HG02884 (cell line): Measurements from ENCODE around the gene ELOB.

Source experiments
- ATAC-seq: cut with Tn5 transposase; IDR thresholded peaks from one replicate; pipeline ENCODE4 v1.9.1; 2021; ENCODE audit warnings: mild to moderate bottlenecking, moderate library complexity; ENCODE audit not compliant: unreplicated experiment

Gene ELOB

GRCh38 chr16:2784358-2785100 lies 7.4 kb upstream of the ELOB start:
- ATAC-seq: no peak

GRCh38 chr16:2783581-2784357 lies 6.7 kb upstream of the ELOB start:
- ATAC-seq: no peak

GRCh38 chr16:2782583-2783351 lies 5.7 kb upstream of the ELOB start:
- ATAC-seq: no peak

- no peak for ATAC-seq
These were observed 3.2 kb upstream of the ELOB start for GRCh38 chr16:2779978-2780898.

- ATAC-seq: no peak
These were observed 2.3 kb upstream of the ELOB start for GRCh38 chr16:2779151-2779920.

GRCh38 chr16:2778630-2778958 lies 1.5 kb upstream of the ELOB start:
- no peak for ATAC-seq

- no peak for ATAC-seq
These were observed 986 bp upstream of the ELOB start for GRCh38 chr16:2777903-2778629.

GRCh38 chr16:2776500-2777139 lies 460 bp downstream of the ELOB start:
- peak; percentile 22 for ATAC-seq

- no peak for ATAC-seq
These were observed 1.1 kb downstream of the ELOB start for GRCh38 chr16:2775765-2776499.

GRCh38 chr16:2775131-2775716 lies 1.9 kb downstream of the ELOB start:
- no peak for ATAC-seq

- no peak for ATAC-seq
These were observed 2.8 kb downstream of the ELOB start for GRCh38 chr16:2774161-2774891.

- ATAC-seq: no peak
These were observed 3.7 kb downstream of the ELOB start for GRCh38 chr16:2773188-2773968.

GRCh38 chr16:2771496-2772402 lies 5.3 kb downstream of the ELOB start:
- no peak for ATAC-seq

- no peak for ATAC-seq
These were observed 6.8 kb downstream of the ELOB start for GRCh38 chr16:2770057-2770951.
